Ureter (tissue), 1 donor: Measurements from ENCODE around the gene VPS41. TPM values are rescaled to one million over a fixed set of nuclear protein-coding genes. Genes with fewer than 3 reads are reported as not detected.
A peak's percentile ranks its signal among the peaks of the same experiment; 100 is the strongest.
"Not testable (repeated sequence)": the region's sequence is repeated elsewhere in the genome, so short reads cannot be mapped to it uniquely, and the experiment has no call there.

ENCODE experiments used
- DNase-seq: peaks from one replicate; pipeline ENCODE4 v3.0.0-alpha.2; 2020; ENCODE audit warnings: low spot score
- total RNA-seq: library from RNA; stranded (reverse); gene quantifications from one replicate; pipeline ENCODE4 v1.2.4, GENCODE V29; 2023
- donor health status: DM: yes; HTN: yes; CAD: no.

Gene VPS41
- total RNA-seq: 88.0 TPM

GRCh38 chr7:38908759-38909335 is at the start of gene VPS41:
Gene VPS41, minus strand, starts transcription at chr7:38909191. Its CDS starts 17 bp downstream, at chr7:38909174.
- peak; percentile 85 for DNase-seq

GRCh38 chr7:38955892-38956291 is 46.9 kb upstream of the VPS41 start:
- DNase-seq: no peak

- DNase-seq: no peak
These were observed 45.0 kb upstream of the VPS41 start for GRCh38 chr7:38953971-38954370.

- no peak for DNase-seq
These were observed 44.2 kb upstream of the VPS41 start for GRCh38 chr7:38953227-38953626.

- DNase-seq: no peak
These were observed 42.2 kb upstream of the VPS41 start for GRCh38 chr7:38951213-38951612.

- DNase-seq: no peak
These were observed 41.3 kb upstream of the VPS41 start for GRCh38 chr7:38950309-38950708.

GRCh38 chr7:38947541-38947940 is 38.5 kb upstream of the VPS41 start:
- DNase-seq: not testable (repeated sequence)

- no peak for DNase-seq
These were observed 33.5 kb upstream of the VPS41 start for GRCh38 chr7:38942431-38943051.

- DNase-seq: no peak
These were observed 31.8 kb upstream of the VPS41 start for GRCh38 chr7:38940774-38941173.

GRCh38 chr7:38938589-38938988 is 29.6 kb upstream of the VPS41 start:
- DNase-seq: no peak

GRCh38 chr7:38938001-38938485 is 29.1 kb upstream of the VPS41 start:
- no peak for DNase-seq

GRCh38 chr7:38936641-38937040 is 27.6 kb upstream of the VPS41 start:
- DNase-seq: no peak

- DNase-seq: no peak
These were observed 25.5 kb upstream of the VPS41 start for GRCh38 chr7:38934536-38934935.

GRCh38 chr7:38934051-38934450 is 25.1 kb upstream of the VPS41 start:
- no peak for DNase-seq

GRCh38 chr7:38932509-38933168 is 23.6 kb upstream of the VPS41 start:
- peak; percentile 47 for DNase-seq

- DNase-seq: no peak
These were observed 20.6 kb upstream of the VPS41 start for GRCh38 chr7:38929460-38930171.

GRCh38 chr7:38928506-38928905 is 19.5 kb upstream of the VPS41 start:
- no peak for DNase-seq

GRCh38 chr7:38927751-38928150 is 18.8 kb upstream of the VPS41 start:
- DNase-seq: no peak

GRCh38 chr7:38920731-38921130 is 11.7 kb upstream of the VPS41 start:
- DNase-seq: no peak

- DNase-seq: no peak
These were observed 7.4 kb upstream of the VPS41 start for GRCh38 chr7:38916396-38916795.

- DNase-seq: no peak
These were observed 879 bp upstream of the VPS41 start for GRCh38 chr7:38909870-38910269.

GRCh38 chr7:38907766-38908165 is 1.2 kb downstream of the VPS41 start:
- DNase-seq: no peak

- no peak for DNase-seq
These were observed 1.9 kb downstream of the VPS41 start for GRCh38 chr7:38907066-38907465.
